Measurements from ENCODE around the gene MRPL44. TPM values are rescaled to one million over a fixed set of nuclear protein-coding genes. Genes with fewer than 3 reads are reported as not detected.

The MRPL44 gene
- 10 to 100 TPM; 32.5 to 33.0 TPM for total RNA-seq

DNA sequence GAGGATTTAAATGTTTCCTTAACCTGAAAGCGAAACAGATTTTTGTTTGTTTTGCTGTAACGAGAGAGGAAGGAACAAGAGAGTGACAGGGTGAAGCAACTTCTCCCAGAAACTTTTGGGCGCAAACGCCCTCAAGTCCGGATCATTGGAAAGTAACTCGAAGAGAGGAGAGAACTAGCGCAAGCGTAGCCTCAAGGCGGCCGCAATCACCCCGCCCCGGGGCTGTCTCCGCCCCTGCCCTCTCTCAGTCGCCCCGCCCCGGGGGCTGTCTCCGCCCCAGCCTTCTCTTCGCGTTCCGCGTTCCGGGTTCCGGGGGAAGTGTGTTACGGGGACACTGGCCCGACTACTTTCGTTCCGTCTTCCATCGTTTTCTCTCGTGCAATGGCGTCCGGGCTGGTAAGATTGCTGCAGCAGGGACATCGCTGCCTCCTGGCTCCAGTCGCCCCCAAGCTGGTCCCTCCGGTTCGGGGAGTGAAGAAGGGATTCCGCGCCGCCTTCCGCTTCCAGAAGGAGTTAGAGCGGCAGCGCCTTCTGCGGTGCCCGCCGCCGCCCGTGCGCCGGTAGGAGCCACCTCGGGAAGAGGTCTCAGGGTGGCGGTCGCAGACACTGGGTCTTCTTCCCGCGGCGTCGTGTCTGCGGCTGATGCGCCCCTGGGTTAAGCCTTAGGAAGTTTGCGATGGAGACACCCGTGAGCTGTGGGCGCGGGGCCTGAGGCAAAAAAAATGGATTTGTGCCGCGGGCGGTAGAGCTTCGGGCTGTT lies at the start of gene MRPL44:
Gene MRPL44 (plus strand): TSS at position 372 of the 760 bp plus-strand sequence. CDS start 10 bp downstream, at position 382.
- H3K4me1 Mint-ChIP-seq = peaks cover 61% of the 10 kb centered on the region
- peak within 1 kb of the TSS; percentile 91 for H3K4me3 Mint-ChIP-seq
- peak; percentile 97 for DNase-seq
- ChIA-PET CTCF (interaction anchor here (1.0 to 1.8 kb wide), 5 partner anchors 10 to 196 kb away, joined by 3 to 13 read pairs (median 5); no protein-coding TSS in a partner anchor), POLR2A (interaction anchor here (0.6 to 4.9 kb wide), 13 partner anchors 9 to 185 kb away, joined by 3 to 87 read pairs (median 4); partner anchors contain the start of gene WDFY1)
- H3K36me3 Mint-ChIP-seq (ENCODE audit: low read depth) = peaks cover 34% of the 10 kb centered on the region
- no peaks in the 10 kb centered on the region for H3K9me3 Mint-ChIP-seq
- no peaks in the 10 kb centered on the region for H3K27me3 Mint-ChIP-seq
- peak within 1 kb of the TSS; percentile 70 for H3K27ac Mint-ChIP-seq

DNA sequence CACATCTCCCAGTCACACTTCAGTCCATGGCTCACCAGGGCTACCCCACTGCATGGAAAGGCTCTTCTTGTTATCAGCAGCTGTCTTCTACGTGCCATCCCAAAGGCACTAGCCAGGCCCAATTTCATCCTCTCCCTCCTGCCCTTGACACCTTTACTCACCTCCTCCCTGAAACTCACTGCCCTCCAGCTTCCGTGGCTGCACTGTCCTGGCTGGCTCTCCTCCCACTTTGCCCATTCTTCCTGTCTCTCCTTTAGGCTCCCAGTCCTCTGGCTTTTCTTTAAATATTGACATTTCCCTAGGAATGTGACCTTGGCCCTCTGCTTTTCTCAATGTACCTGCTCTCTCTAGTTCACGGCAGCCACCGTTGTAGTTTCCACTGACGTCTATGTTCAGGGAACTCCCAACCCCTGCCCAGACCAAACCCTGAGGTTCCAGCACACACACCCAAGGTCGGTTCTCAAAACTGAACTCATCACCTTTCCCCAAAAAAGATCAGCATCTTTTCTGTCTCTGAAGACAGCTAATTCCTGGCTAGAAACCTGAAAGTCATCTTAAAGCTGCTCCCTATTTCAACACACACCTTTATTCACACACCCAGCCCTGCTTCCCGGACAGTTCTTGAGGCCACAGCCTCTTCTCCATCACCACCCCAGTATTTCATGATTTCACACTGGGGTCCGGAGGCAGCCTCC lies 48.8 kb upstream of the MRPL44 start:
- no peak for DNase-seq
- peaks cover 39% of the 10 kb centered on the region for H3K36me3 Mint-ChIP-seq (ENCODE audit: low read depth)
- no peaks in the 10 kb centered on the region for H3K27me3 Mint-ChIP-seq
- H3K4me1 Mint-ChIP-seq = peaks cover 16% of the 10 kb centered on the region
- CTCF ChIA-PET = no interaction called here
- no peak overlapping the region for H3K4me3 Mint-ChIP-seq
- H3K9me3 Mint-ChIP-seq = no peaks in the 10 kb centered on the region
- no peak overlapping the region for H3K27ac Mint-ChIP-seq
- POLR2A ChIA-PET = interaction anchor here (0.7 kb wide), 1 partner anchor 53 kb away, joined by 3 read pairs; no protein-coding TSS in a partner anchor

DNA sequence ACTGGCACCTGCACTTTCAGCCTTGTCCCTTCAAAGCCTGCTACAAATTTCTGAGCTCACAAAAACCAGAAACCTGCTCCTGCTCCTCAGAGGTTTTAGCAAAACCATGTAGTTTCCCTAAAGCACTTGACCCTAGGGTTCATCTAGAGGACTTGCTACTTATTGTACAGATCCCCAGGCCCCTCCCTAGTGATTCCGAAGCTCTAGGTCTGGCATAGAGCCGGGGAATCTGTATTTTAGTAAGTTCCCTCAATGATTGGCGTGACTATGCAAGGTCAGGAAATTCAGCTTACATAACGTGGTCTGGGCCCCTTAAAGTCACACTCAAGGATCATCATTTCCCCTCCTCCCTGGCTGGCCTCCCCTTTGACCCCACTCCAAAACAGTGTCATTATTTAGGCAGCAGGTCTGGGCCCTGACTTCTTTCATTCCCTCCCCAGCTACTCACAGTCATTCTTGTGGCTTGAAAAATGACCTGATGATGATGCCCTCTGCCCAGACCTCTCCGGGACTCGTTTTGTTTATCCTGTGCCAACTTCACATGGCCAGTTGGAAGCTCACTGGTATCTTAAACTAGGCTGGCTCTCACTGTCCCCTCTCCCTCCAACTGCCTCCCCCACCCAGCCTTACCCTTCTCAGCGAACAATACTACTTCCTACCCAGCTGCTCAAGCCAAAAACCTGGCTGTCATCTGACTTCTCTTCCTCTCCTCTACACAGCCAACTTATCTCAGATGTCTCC lies 48.1 kb upstream of the MRPL44 start:
- Mint-ChIP-seq H3K4me1 (peaks cover 16% of the 10 kb centered on the region), H3K9me3 (no peaks in the 10 kb centered on the region), H3K27me3 (no peaks in the 10 kb centered on the region), H3K27ac (no peak overlapping the region), H3K4me3 (no peak overlapping the region), H3K36me3 (ENCODE audit: low read depth) (peaks cover 37% of the 10 kb centered on the region)
- POLR2A ChIA-PET = interaction anchor here (1.1 kb wide), 1 partner anchor 32 kb away, joined by 4 read pairs; no protein-coding TSS in a partner anchor
- no peak for DNase-seq
- CTCF ChIA-PET = no interaction called here

DNA sequence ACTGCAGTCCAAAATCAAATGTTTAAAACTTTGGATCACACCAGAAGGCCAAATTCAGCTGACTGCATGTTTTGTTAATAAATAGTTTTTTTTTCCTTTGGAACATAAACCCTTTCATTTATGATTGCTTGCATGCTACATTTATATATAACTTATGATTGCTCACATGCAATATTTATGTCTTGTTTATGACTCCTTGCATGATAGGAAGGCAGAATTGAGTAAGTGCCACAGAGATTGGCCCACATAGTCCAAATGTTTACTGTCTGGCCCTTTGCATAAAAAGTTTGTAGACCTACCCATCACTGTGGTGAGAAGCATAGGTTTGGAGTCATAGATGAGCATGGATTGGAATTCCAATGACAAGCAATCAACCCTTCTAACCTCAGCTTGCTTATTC lies 42.9 kb upstream of the MRPL44 start:
- peaks cover 50% of the 10 kb centered on the region for H3K36me3 Mint-ChIP-seq (ENCODE audit: low read depth)
- ChIA-PET CTCF (interaction anchor here (0.9 kb wide), 1 partner anchor 8 kb away, joined by 3 read pairs; no protein-coding TSS in a partner anchor), POLR2A (no interaction called here)

DNA sequence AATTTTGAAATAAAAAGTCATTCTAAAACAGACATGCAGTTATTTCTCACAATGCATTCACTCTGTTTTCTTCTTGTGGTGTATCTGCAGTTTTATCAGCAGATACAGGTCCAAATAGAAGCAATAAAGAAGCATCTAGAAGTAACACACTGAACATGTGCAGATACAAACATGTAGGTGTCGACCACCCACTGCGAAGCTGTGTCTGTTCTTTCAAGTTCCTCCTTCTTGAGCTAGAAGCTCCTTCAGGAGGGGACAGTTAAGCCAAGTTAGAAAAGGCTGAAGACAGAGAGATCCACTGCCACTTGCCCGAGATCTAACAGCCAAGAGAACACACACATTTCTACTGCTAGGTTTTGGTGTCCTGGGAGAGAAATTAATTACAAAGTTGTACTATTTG lies 42.2 kb upstream of the MRPL44 start:
- POLR2A ChIA-PET = interaction anchor here (0.7 to 1.2 kb wide), 2 partner anchors 12 to 50 kb away, joined by 3 read pairs; no protein-coding TSS in a partner anchor
- Mint-ChIP-seq H3K4me3 (no peak overlapping the region), H3K27ac (no peak overlapping the region), H3K9me3 (no peaks in the 10 kb centered on the region), H3K4me1 (peaks cover 4% of the 10 kb centered on the region), H3K27me3 (no peaks in the 10 kb centered on the region), H3K36me3 (ENCODE audit: low read depth) (peaks cover 48% of the 10 kb centered on the region)
- CTCF ChIA-PET = interaction anchor here (0.9 kb wide), 1 partner anchor 9 kb away, joined by 3 read pairs; no protein-coding TSS in a partner anchor
- no peak for DNase-seq

More for the DNA sequence above, 42.9 kb upstream of the MRPL44 start:
- Mint-ChIP-seq H3K27me3 (no peaks in the 10 kb centered on the region), H3K4me3 (no peak overlapping the region), H3K4me1 (peaks cover 9% of the 10 kb centered on the region), H3K9me3 (no peaks in the 10 kb centered on the region), H3K27ac (no peak overlapping the region)
- no peak for DNase-seq

DNA sequence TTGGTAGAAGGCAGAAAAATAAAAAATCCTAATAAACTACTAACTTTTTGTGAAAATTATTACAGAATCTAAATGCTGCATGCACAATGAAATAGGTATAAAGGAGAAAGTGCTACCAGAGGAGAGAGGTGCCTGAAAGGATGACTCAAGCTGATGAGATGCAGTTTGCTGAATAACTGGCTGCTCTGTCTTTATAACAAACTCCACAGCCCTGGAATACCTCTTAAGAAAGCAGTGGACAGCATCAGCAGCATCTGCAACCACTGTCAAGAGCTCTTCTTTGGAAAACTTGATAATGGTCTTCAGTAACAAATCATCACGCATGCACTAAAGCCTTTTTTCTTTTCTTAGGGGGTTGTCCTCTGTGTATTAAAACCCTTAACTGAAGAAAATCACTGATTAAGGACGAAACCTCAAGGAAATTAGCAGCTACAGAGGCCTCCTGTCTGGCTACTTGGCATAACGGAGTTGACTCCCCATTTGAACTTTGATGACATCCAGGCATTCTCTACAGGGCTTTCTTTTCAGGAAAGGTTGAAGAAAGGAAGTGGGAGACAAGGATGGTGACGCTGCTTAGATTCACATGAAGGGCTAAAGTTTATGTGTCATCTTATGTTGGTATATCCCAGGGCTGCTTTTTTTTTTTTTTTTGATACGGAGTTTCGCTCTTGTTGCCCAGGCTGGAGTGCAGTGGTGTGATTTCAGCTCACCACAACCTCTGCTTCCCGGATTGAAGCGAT lies 40.9 kb upstream of the MRPL44 start:
- POLR2A ChIA-PET = no interaction called here
- H3K4me1 Mint-ChIP-seq = peaks cover 7% of the 10 kb centered on the region
- peaks cover 47% of the 10 kb centered on the region for H3K36me3 Mint-ChIP-seq (ENCODE audit: low read depth)
- no peaks in the 10 kb centered on the region for H3K9me3 Mint-ChIP-seq
- H3K27me3 Mint-ChIP-seq = no peaks in the 10 kb centered on the region
- no peak for DNase-seq
- H3K4me3 Mint-ChIP-seq = no peak overlapping the region
- CTCF ChIA-PET = no interaction called here
- no peak overlapping the region for H3K27ac Mint-ChIP-seq

DNA sequence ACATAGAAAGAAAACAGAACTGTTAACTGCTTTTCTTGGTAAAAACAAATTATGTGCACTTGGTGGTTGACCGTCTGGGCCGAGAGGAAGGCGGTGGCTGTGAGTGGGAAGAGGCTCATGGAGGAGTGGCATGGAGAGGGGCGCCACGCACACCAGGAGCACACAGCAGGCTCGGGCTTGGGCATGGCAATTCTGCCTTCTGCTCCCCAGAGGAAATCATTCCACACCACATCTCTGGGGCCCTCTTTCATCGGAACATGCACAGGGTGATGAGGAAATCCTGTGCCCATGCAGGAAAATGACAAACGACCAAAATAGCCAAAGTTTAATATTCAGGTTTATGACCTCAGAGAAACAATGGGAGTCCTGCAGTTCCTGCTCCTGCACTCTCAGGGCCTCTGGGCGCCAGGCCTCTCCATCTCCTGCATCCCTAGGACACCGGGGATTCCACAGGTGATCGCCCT lies 38.6 kb upstream of the MRPL44 start:
- Mint-ChIP-seq H3K4me3 (no peak overlapping the region), H3K27me3 (no peaks in the 10 kb centered on the region), H3K27ac (no peak overlapping the region), H3K9me3 (no peaks in the 10 kb centered on the region), H3K4me1 (peaks cover 17% of the 10 kb centered on the region), H3K36me3 (ENCODE audit: low read depth) (peaks cover 50% of the 10 kb centered on the region)
- no peak for DNase-seq
- CTCF ChIA-PET = no interaction called here
- POLR2A ChIA-PET = no interaction called here

DNA sequence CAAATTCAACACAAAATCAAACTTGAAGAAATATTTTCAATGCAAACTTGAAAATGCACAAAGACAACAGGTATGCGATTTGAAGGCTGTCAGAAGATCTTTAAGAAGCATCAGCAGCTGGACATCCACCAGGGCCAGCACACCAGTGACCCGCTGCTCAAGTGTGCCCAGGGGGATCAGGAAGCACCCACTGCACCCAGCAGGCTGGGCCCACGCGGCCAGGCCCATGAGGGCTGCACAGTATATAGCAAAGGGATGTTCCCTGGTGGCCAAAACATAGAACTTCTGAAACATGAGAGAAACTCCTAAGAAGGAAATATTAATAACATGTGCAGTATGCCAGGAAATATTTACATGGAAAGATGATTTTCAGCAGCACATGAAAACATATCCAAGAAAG lies 37.2 kb upstream of the MRPL44 start:
- Mint-ChIP-seq H3K27me3 (no peaks in the 10 kb centered on the region), H3K36me3 (ENCODE audit: low read depth) (peaks cover 50% of the 10 kb centered on the region), H3K27ac (no peak overlapping the region), H3K9me3 (no peaks in the 10 kb centered on the region), H3K4me1 (peaks cover 17% of the 10 kb centered on the region), H3K4me3 (no peak overlapping the region)
- ChIA-PET CTCF (no interaction called here), POLR2A (interaction anchor here (0.6 kb wide), 1 partner anchor 22 kb away, joined by 5 read pairs; no protein-coding TSS in a partner anchor)
- no peak for DNase-seq

DNA sequence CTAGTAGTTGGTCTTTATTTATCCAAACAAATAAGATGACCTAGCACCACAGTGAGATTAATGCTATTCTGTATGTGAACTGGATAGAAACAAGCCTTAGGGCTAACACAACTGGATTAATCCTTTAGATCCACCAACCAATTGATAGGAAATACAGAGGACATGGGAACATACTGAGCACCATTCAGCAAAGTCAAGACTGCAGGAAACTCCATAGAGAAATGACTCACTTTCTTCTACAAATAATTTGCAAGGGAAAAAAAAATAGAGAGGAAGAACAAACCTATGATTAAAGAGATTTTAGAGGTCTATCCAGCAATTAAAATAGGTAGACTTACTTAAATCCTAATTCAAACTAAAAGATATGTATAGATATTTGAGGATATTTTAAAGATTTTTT lies 36.1 kb upstream of the MRPL44 start:
- Mint-ChIP-seq H3K27me3 (no peaks in the 10 kb centered on the region), H3K4me3 (no peak overlapping the region), H3K9me3 (no peaks in the 10 kb centered on the region), H3K36me3 (ENCODE audit: low read depth) (peaks cover 43% of the 10 kb centered on the region), H3K27ac (no peak overlapping the region), H3K4me1 (peaks cover 17% of the 10 kb centered on the region)
- no peak for DNase-seq
- POLR2A ChIA-PET = no interaction called here
- CTCF ChIA-PET = no interaction called here

DNA sequence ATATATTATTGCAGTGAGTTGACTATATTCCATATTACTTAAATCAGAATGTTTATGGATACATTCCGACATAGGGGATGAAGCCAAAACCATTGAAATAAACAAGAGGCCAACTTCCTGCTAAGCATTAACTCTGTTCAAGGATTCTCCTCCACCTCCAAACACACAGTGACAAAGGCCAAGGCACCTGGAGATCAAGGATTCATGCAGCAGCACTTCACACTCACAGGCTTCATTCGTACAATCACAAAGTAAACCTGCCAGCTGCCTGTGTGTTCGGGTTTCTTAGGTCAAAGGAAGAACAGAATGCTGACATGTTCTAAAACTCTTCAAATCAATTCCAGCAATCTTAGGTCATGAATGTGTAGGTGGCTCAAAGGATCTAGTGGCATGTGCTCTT lies 35.0 kb upstream of the MRPL44 start:
- Mint-ChIP-seq H3K36me3 (ENCODE audit: low read depth) (peaks cover 39% of the 10 kb centered on the region), H3K27me3 (no peaks in the 10 kb centered on the region), H3K27ac (no peak overlapping the region), H3K4me1 (peaks cover 17% of the 10 kb centered on the region), H3K9me3 (no peaks in the 10 kb centered on the region), H3K4me3 (no peak overlapping the region)
- ChIA-PET CTCF (no interaction called here), POLR2A (no interaction called here)
- DNase-seq = no peak

DNA sequence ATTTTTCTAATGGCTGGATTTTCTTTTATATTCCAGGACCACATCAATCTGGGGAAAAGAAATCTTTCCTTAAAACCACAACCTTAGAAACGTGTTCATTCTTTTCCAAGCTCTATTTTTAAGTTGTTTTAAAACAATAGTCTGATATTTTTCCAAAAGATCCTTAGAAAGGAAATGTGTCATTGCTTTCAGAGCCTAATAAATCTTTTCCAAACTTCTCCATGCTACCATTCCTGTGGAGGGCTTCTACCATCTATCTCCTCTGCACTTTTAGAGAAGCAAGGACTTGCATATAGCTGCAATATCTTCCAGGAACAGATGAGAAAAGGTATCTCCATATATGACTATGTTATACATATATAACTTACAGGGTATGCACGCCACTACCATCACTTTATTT lies 33.3 kb upstream of the MRPL44 start:
- Mint-ChIP-seq H3K9me3 (no peaks in the 10 kb centered on the region), H3K27ac (no peak overlapping the region), H3K4me1 (peaks cover 27% of the 10 kb centered on the region), H3K36me3 (ENCODE audit: low read depth) (peaks cover 46% of the 10 kb centered on the region), H3K4me3 (no peak overlapping the region), H3K27me3 (no peaks in the 10 kb centered on the region)
- ChIA-PET CTCF (interaction anchor here (1.0 kb wide), 1 partner anchor 17 kb away, joined by 3 read pairs; no protein-coding TSS in a partner anchor), POLR2A (no interaction called here)
- DNase-seq = no peak

DNA sequence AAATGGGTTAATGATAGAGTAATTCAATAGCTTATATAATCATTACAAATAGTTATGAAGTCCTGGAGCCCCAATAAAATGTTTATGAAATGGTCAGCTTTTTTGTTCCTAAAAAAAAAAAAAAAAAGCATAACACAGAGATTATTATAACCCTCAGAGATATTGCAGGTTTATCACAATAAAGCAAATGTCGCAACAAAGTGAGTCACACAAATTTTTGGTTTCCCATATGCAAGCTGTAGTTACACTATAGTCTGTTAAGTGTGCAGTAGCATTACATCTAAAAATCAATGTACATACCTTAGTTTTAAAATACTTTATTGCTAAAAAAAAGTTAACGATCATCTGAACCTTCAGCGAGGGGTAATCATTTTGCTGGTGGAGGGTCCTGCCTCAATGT lies 32.2 kb upstream of the MRPL44 start:
- no peak for DNase-seq
- CTCF ChIA-PET = interaction anchor here (0.6 to 1.0 kb wide), 2 partner anchors 16 to 24 kb away, joined by 3 read pairs; no protein-coding TSS in a partner anchor
- POLR2A ChIA-PET = no interaction called here

More for the DNA sequence above, 32.2 kb upstream of the MRPL44 start:
- H3K36me3 Mint-ChIP-seq (ENCODE audit: low read depth) = peaks cover 45% of the 10 kb centered on the region
- H3K4me1 Mint-ChIP-seq = peaks cover 39% of the 10 kb centered on the region
- no peaks in the 10 kb centered on the region for H3K9me3 Mint-ChIP-seq
- no peaks in the 10 kb centered on the region for H3K27me3 Mint-ChIP-seq
- H3K4me3 Mint-ChIP-seq = no peak overlapping the region
- no peak overlapping the region for H3K27ac Mint-ChIP-seq
